Measurements from ENCODE around the gene KHDRBS2. TPM values are rescaled to one million over a fixed set of nuclear protein-coding genes. Genes with fewer than 3 reads are reported as not detected.

Gene KHDRBS2
- total RNA-seq, 2 experiments from 2014 or later = not detected

DNA sequence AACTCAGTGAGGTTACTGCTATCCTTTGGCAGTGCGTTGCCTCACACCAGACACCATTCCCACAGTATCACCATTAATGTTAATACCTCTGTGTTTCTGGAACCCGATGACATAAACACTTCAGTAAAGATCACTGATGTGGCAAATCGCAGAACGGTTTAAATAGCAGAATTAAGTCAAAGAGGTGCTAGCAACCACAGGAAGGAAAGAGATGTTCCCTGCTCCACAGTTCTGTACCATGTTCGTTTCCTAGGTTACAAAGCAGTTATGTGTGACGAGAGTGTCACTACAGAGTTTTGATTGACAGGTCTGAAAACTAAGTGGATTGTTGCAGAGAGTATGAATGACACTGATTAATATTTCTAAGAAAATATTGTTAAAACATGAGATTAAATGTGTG lies 272.3 kb downstream of the KHDRBS2 start:
- Mint-ChIP-seq H3K4me1 (ENCODE audit: low read depth) (no peaks in the 10 kb centered on the region), H3K27ac (no peak overlapping the region), H3K36me3 (ENCODE audit: low read depth) (no peaks in the 10 kb centered on the region), H3K9me3 (peaks cover 8% of the 10 kb centered on the region), H3K4me3 (no peak overlapping the region), H3K27me3 (no peaks in the 10 kb centered on the region)
- intact Hi-C loops (cut with micrococcal nuclease) = no loop called here
- ATAC-seq = no peak
- ChIA-PET POLR2A (no interaction called here), CTCF (no interaction called here)
- no peak for DNase-seq
- TF ChIP-seq, protein P1, sequence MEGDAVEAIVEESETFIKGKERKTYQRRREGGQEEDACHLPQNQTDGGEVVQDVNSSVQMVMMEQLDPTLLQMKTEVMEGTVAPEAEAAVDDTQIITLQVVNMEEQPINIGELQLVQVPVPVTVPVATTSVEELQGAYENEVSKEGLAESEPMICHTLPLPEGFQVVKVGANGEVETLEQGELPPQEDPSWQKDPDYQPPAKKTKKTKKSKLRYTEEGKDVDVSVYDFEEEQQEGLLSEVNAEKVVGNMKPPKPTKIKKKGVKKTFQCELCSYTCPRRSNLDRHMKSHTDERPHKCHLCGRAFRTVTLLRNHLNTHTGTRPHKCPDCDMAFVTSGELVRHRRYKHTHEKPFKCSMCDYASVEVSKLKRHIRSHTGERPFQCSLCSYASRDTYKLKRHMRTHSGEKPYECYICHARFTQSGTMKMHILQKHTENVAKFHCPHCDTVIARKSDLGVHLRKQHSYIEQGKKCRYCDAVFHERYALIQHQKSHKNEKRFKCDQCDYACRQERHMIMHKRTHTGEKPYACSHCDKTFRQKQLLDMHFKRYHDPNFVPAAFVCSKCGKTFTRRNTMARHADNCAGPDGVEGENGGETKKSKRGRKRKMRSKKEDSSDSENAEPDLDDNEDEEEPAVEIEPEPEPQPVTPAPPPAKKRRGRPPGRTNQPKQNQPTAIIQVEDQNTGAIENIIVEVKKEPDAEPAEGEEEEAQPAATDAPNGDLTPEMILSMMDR (IDR thresholded peaks at IDR 0.05) = no peak

DNA sequence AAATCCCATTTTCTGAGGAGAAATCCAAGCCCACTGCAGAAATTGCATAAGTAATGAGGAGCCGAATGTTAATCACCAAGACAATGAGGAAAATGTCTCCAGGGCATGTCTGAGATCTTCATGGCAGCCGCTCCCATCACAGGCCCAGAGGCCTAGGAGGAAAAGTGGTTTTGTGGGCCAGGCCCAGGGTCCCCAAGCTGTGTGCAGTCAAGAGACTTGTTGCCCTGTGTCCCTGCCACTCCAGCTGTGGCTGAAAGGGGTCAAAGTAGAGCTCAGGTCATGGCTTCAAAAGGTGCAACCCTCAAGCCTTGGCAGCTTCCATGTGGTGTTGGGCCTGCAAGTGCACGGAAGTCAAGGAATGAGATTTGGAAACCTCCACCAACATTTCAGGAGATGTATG lies 276.6 kb downstream of the KHDRBS2 start:
- intact Hi-C loops (cut with micrococcal nuclease) = no loop called here
- TF ChIP-seq, protein P1 (IDR thresholded peaks at IDR 0.05) = no peak
- Mint-ChIP-seq H3K4me3 (no peak overlapping the region), H3K9me3 (peaks cover 15% of the 10 kb centered on the region), H3K27ac (no peak overlapping the region), H3K27me3 (no peaks in the 10 kb centered on the region), H3K4me1 (ENCODE audit: low read depth) (no peaks in the 10 kb centered on the region), H3K36me3 (ENCODE audit: low read depth) (no peaks in the 10 kb centered on the region)
- ATAC-seq = no peak
- ChIA-PET CTCF (no interaction called here), POLR2A (no interaction called here)
- no peak for DNase-seq

DNA sequence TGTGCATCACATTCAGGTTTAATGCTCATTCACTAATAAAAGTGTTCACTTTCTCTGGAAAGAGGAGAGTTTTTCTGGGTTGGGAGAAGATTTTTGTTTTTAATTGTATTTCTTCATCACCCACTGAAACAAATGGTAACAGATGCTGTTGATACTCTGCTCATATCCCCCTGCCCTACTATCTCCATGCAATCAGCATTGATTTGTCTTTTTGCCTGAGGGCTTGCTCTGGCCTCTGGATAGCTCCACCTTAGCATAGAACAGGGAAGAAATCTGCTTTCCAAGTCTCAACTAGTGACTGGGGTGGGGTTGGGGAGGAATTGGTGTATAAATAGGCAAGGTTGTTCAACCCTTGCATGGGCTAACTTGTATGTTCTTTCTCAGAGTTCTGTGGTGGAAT lies 296.4 kb downstream of the KHDRBS2 start:
- CTCF ChIA-PET = no interaction called here
- H3K4me1 Mint-ChIP-seq (ENCODE audit: low read depth) = no peaks in the 10 kb centered on the region
- no peak overlapping the region for H3K27ac Mint-ChIP-seq
- no peaks in the 10 kb centered on the region for H3K36me3 Mint-ChIP-seq (ENCODE audit: low read depth)
- peaks cover 17% of the 10 kb centered on the region for H3K9me3 Mint-ChIP-seq
- H3K4me3 Mint-ChIP-seq = no peak overlapping the region
- TF ChIP-seq, protein P1 (IDR thresholded peaks at IDR 0.05) = no peak
- POLR2A ChIA-PET = no interaction called here
- ATAC-seq (no peak), DNase-seq (no peak)
- H3K27me3 Mint-ChIP-seq = no peaks in the 10 kb centered on the region
- intact Hi-C loops (cut with micrococcal nuclease) = no loop called here

DNA sequence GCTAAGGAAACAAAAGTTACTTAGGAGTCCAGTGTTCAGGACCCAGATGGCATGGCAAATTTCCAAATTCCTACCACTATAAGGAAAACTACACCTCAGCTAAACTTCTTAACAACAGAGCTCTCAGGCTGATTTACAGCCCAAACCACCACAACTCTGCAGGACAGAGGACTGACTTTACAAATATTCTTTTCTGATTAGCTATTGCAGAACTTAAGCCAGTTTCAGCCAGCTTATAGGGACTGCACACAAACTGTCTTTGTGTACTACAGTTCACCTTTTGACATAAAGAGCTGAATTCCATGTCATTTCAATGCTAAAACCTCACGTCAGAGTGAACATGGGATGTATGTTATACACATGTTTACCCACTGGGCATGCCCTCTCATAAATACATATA lies 305.4 kb downstream of the KHDRBS2 start:
- ATAC-seq = no peak
- Mint-ChIP-seq H3K27me3 (no peaks in the 10 kb centered on the region), H3K4me3 (no peak overlapping the region), H3K9me3 (peaks cover 9% of the 10 kb centered on the region), H3K27ac (no peak overlapping the region), H3K4me1 (ENCODE audit: low read depth) (no peaks in the 10 kb centered on the region), H3K36me3 (ENCODE audit: low read depth) (no peaks in the 10 kb centered on the region)
- TF ChIP-seq, protein P1 (IDR thresholded peaks at IDR 0.05) = no peak
- ChIA-PET POLR2A (no interaction called here), CTCF (no interaction called here)
- no peak for DNase-seq
- intact Hi-C loops (cut with micrococcal nuclease) = no loop called here

DNA sequence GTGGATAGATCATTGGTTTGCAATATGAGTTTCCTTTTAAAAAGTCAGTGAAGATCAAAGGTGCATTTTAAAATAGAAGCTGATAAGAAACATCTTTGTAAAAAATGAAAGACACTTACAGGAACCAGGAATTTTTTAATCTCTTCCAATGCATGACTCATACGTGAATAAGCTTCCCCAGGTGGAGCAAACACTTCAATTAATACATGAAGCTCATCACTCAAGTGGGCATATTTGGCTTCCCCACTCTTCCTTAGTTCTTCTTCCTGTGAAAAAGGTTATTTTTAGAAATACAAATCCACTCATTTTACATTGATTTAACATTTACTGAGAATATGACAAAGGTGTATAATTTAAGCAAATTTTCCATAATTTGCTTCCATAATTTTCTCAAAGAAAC lies 308.1 kb downstream of the KHDRBS2 start:
- CTCF ChIA-PET = no interaction called here
- POLR2A ChIA-PET = no interaction called here
- Mint-ChIP-seq H3K27me3 (no peaks in the 10 kb centered on the region), H3K36me3 (ENCODE audit: low read depth) (no peaks in the 10 kb centered on the region), H3K27ac (no peak overlapping the region), H3K4me1 (ENCODE audit: low read depth) (no peaks in the 10 kb centered on the region), H3K9me3 (peaks cover 6% of the 10 kb centered on the region), H3K4me3 (no peak overlapping the region)
- DNase-seq (no peak), ATAC-seq (no peak)
- intact Hi-C loops (cut with micrococcal nuclease) = no loop called here
- TF ChIP-seq, protein P1 (IDR thresholded peaks at IDR 0.05) = no peak
